Measurements from ENCODE around the gene RHOBTB1.

- TF ChIP-seq CTCF (IDR thresholded peaks at IDR 0.05): no peak
- no peak for TF ChIP-seq EP300 (IDR thresholded peaks at IDR 0.05)
- no peak for TF ChIP-seq POLR2AphosphoS5 (IDR thresholded peaks at IDR 0.05)
Observed at GRCh38 chr10:60906411-60906810, 37.6 kb downstream of the RHOBTB1 start.

Data from suprapubic skin (tissue), 4 donors.